ENCODE data around the gene MMAA. TPM values are rescaled to one million over a fixed set of nuclear protein-coding genes. Genes with fewer than 3 reads are reported as not detected.
"Not testable (repeated sequence)": the region's sequence is repeated elsewhere in the genome, so short reads cannot be mapped to it uniquely, and the experiment has no call there.

The MMAA gene
- total RNA-seq, 8 experiments from 2014 or later: 2.3 to 15.2 (median 5.8) TPM

DNA sequence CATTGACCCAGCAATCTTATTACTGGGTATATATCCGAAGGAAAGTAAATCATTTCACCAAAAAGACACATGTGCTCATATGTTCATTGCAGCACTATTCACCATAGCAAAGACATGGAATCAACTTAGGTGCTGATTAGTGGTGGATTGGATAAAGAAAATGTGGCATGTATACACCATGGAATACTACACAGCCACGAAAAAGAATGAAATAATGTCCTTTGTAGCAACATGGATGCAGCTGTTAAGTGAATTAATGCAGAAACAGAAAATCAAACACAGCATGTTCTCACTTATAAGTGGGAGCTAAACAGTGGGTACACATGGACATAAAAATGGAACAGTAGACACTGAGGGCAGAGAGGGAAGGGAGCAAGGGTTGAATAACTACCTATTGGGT lies 72.2 kb downstream of the MMAA start:
- ATAC-seq (replicated peaks in 6 of 8); in situ Hi-C loops (cut with MboI; ENCODE audit: low pct_unique_long_range_greater_than_20kb in 2 of 9, low sequenced_read_pairs in 9 of 9, unreplicated experiment in 9 of 9); H3K4me3 ChIP-seq; H3K27ac ChIP-seq; H3K4me1 ChIP-seq (replicated peaks in 1 of 2): not testable (repeated sequence)
- WGBS, 10 experiments: 17 to 100% (median 79%) methylated on average over 1 to 2 of the region's 2 CpGs

DNA sequence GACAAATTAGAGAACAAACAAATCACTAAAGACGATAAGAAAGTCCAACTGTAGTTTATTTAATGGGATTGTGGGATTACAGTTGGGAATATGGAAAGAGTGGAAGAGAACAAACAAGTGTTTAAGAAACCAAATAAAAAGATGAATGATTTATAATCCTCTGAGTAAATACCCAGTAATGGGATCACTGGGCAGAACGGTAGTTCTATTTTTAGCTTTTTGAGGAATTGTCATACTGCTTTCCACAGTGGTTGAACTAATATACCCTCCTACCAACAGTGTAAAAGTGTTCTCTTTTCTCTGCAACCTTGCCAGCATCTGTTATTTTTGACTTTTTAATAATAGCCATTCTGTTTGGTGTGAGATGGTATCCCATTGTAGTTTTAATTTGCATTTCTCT lies 75.7 kb downstream of the MMAA start:
- 0 to 90% (median 65%) methylated on average over 1 to 2 of the region's 2 CpGs for WGBS, 10 experiments
- ATAC-seq (replicated peaks in 6 of 8): no peak
- in situ Hi-C loops (cut with MboI; ENCODE audit: low pct_unique_long_range_greater_than_20kb in 2 of 9, low sequenced_read_pairs in 9 of 9, unreplicated experiment in 9 of 9): no loop called here

DNA sequence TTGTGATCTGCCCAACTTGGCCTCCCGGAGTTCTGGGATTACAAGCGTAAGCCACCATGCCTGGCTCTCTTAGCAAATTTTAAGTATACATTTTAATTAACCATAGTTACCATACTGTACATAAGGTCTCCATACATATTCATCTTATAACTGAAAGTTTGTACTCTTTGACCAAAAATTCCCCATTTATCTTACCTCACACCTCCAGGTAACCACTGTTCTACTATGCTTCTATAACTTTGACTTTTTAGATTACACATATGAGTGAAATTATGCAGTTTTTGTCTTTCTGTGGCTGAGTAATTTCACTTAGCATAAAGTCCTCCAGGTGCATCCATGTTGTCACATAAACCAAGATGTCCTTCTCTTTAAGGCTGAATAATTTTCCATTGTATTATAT lies 78.1 kb downstream of the MMAA start:
- 82 to 100% (median 100%) methylated on average over 1 to 2 of the region's 2 CpGs; no CpG with 5 or more reads in 3 of the 10 experiments for WGBS, 10 experiments
- Histone ChIP-seq H3K4me1 (replicated peaks in 1 of 2) (no peaks in the 10 kb centered on the region), H3K4me3 (no peak overlapping the region), H3K27ac (no peak overlapping the region)
- ATAC-seq (replicated peaks in 6 of 8): no peak
- in situ Hi-C loops (cut with MboI; ENCODE audit: low pct_unique_long_range_greater_than_20kb in 2 of 9, low sequenced_read_pairs in 9 of 9, unreplicated experiment in 9 of 9): no loop called here

More for the DNA sequence above, 75.7 kb downstream of the MMAA start:
- no peak overlapping the region for H3K4me3 ChIP-seq
- no peak overlapping the region for H3K27ac ChIP-seq
- H3K4me1 ChIP-seq (replicated peaks in 1 of 2): no peaks in the 10 kb centered on the region

- WGBS, 10 experiments: no CpG with 5 or more reads among the region's 2 CpGs
- no peak overlapping the region for H3K27ac ChIP-seq
- H3K4me3 ChIP-seq: no peak overlapping the region
- in situ Hi-C loops (cut with MboI; ENCODE audit: low pct_unique_long_range_greater_than_20kb in 2 of 9, low sequenced_read_pairs in 9 of 9, unreplicated experiment in 9 of 9): no loop called here
- H3K4me1 ChIP-seq (replicated peaks in 1 of 2): no peaks in the 10 kb centered on the region
- ATAC-seq (replicated peaks in 6 of 8): no peak
Observed at GRCh38 chr4:145698507-145698906, 79.3 kb downstream of the MMAA start.

DNA sequence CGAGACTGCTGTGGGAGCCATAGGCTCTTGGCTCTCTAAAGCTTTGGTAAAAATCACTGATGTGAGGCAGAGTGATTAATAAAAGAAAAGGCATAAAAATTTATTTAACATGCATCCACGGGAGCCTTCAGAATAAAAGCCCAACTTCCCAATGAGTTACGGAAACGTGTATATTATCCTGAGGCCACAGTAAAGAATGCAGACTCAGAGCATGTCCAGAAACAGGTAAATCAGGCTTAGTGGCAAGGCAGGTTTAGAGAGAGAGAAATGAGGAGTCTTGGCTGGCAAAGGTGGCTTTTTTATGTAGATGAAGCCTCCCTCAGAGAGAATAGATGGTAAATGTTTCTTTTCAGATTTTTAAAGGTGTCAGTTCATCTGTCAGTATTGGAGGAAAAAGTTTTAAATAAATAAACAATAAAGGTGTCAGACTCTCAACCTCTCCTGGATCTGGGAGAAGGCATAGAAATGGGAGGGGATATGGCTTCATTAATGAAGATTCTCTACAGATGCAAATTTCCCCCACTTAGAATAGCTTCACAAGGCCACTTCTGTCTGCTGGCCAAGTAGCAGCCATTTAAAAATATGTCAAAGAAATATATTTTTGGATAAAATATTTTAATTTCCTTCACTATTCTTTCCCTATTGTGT lies 84.8 kb downstream of the MMAA start:
- Histone ChIP-seq H3K4me1 (replicated peaks in 1 of 2) (no peaks in the 10 kb centered on the region), H3K27ac (no peak overlapping the region), H3K4me3 (no peak overlapping the region)
- 21 to 66% (median 58%) methylated on average over 2 to 4 of the region's 4 CpGs; no CpG with 5 or more reads in 1 of the 10 experiments for WGBS, 10 experiments
- no peak for ATAC-seq (replicated peaks in 6 of 8)
- in situ Hi-C loops (cut with MboI; ENCODE audit: low pct_unique_long_range_greater_than_20kb in 2 of 9, low sequenced_read_pairs in 9 of 9, unreplicated experiment in 9 of 9): no loop called here

GRCh38 chr4:145709336-145709735 lies 90.2 kb downstream of the MMAA start:
- Histone ChIP-seq H3K4me3 (no peak overlapping the region), H3K27ac (no peak overlapping the region), H3K4me1 (replicated peaks in 1 of 2) (no peaks in the 10 kb centered on the region)
- ATAC-seq (replicated peaks in 6 of 8): no peak
- WGBS, 10 experiments: 67 to 86% (median 79%) methylated on average over 1 of the region's 1 CpG; no CpG with 5 or more reads in 6 of the 10 experiments
- in situ Hi-C loops (cut with MboI; ENCODE audit: low pct_unique_long_range_greater_than_20kb in 2 of 9, low sequenced_read_pairs in 9 of 9, unreplicated experiment in 9 of 9): no loop called here

Other genes with a start within 250 kb of the MMAA start
- gene SMAD1, start 137.5 kb upstream of the MMAA start, total RNA-seq: 10 to 100 TPM; 10.2 to 95.2 (median 27.8) TPM
- gene C4orf51, start 60.8 kb downstream of the MMAA start, total RNA-seq: not detected